GM21825 (cell line): ENCODE results near the gene MAP3K6.
A peak's percentile ranks its signal among the peaks of the same experiment; 100 is the strongest.

Experiments used
- ATAC-seq: cut with Tn5 transposase; IDR thresholded peaks from one replicate; pipeline ENCODE4 v1.9.1; 2021; ENCODE audit warnings: mild to moderate bottlenecking, moderate library complexity; ENCODE audit not compliant: unreplicated experiment

MAP3K6 gene

DNA sequence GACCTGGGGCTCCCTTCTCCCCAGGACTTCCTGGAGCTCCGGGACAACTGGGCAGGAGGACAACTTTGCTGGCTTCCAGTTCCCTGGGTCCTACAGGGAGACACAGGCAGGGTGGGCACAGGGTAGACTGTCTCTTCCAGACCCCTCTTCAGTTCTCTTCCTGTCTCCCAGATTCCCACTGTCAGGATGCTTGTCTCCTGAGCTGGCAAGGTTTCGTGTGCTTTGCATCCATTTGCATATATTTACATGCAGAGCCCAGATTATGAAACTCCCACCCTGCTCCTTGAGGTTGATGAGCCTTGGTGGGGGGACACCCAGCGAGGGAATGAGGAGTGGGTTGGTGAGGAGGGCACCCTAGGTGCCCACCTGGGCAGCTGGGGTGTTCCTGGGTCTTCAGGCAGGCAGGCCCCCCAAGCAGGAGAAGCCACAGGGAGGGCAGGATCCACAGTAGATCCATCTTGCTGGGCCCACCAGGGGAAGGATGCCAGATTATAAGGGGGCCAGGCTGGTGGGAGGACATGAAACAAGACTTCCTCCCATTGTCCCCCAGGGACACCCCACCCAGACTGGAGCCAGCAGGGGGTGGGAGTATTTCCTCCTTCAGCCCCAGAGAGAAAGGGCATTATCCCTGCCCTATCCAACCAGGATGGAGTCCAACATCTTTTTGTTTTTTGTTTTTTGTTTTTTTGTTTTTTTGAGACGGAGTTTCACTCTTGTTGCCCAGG is 7.8 kb upstream of the MAP3K6 start, which contains the start of gene FCN3:
FCN3 (minus strand) TSS at position 463 of the 725 bp plus-strand sequence; CDS start at position 457, 6 bp downstream.
- ATAC-seq = no peak

DNA sequence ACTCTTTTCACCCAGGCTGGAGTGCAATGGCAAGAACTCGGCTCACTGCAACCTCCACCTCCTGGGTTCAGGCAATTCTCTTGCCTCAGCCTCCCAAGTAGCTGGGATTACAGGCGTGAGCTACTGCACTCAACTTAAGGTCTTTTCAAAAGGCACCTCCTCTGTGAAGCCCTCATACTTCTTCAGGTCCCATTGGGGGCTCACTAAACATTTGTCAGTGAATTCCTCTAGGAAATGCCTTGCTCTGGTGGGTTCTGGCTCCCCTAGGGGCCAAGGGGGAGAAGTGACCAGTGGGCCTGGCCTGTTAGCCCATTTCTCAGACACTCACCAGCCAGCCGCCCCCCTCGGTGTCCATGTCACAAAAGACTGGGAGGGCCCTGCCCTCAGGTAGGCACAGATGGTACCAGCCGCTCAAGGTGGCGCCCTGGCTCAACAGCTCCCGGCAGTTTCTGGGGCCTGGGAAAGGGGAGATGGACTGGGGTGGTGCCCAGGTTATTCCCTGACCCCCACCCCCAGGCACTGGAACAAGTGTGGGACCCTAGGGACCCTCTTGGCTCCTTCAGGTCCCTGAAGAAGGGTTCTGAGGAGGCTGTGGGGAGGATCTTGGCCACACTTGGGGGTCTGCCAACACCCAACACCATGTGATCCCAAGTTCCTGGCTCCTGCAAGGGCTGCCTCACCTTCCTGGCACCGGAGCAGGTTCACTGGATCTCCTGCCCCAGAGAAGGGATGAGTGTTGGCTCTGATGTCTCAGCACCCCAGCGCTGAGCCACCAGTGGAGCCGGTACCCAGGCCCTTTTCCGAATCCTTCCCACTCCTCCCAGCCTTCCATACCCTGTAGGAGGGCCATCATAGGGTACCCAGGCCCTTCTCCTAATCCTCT is 6.3 kb upstream of the MAP3K6 start:
- ATAC-seq = no peak

DNA sequence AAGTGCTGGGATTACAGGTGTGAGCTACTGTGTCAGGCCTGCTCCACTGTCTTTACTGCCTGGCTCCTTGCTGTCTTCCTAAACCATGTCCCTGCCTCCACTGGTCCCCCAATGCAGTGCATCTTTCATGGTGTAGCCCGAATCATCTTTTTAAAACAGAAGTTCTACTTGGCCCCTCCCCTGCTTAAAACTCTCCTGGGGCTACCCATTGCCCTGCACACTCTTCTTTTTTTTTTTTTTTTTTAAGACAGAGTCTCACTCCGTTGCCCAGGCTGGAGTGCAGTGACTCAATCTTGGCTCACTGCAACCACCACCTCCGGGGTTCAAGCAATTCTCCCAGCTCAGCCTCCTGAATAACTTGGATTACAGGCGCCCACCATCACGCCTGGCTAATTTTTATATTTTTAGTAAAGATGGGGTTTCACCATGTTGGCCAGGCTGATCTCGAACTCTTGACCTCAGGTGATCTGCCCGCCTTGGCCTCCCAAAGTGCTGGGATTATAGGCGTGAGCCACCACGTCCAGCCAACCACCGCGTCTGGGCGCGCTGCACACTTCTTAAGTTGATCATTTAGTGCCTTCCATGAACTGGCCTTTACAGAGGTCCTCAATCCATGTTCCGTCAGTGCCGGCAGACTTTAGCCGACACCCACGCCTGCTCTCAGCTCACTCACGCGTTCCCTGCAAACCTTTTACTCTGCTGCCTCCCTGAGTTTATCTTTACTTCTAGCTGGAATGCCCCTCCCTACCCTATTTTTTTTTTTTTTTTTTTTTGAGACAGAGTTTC is 5.5 kb upstream of the MAP3K6 start:
- ATAC-seq = no peak

DNA sequence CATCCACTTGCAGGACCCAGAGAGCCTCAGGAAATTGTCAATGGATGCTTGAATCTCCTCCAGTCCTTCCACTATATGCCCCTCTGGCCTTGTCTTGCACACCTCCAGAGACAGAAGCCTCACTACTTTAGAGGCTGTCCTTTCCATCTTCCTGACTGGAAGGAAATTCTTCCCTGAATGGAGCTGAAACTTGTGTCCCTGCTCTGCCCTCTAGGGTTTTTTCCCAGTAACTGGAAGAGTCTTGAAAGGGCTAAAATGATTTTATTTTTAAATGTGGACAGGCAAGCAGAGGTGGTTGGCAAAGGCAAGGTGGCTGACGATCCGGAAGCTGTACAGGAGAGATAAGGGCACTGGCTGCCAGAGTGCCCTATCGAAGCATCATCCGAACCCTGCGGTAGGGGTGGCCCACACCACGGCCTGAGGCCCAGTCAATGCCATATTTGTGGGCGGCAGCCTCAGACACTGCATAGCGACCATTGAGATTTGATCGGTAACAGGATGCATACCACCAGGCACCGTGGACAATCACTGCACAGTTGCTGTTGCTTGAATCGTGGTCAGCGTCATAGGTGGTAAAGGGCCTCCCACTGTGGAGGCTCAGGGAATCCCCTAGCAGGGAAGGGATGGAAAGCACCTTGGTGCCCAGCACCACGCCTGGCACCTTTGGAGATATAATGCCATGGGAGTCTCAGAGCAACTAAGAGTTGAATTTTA is 2.3 kb upstream of the MAP3K6 start:
- ATAC-seq = no peak

DNA sequence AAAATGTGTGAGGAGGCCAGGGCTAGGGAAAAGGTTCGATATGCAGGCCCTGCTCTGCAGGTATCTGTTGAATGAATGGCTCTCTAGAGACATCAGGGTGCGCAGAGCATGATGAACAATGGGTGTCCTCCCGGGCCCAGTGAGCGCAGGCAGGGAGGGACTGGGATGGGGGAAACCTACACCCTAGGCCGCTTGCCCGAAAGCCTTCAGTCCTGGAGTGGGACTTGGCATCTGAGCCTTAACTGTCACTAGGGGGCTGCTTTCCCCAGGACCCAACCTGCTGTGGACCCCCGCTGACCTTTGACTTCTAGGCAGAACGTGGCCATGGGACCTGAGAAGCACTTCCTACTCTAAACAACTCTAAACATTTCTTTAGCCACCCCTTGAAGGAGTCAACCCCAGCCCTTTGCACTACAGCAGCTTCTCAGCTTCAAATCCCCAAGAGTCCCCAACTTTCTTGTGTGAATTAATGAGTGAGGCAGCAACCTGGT is 444 bp upstream of the MAP3K6 start:
- no peak for ATAC-seq

DNA sequence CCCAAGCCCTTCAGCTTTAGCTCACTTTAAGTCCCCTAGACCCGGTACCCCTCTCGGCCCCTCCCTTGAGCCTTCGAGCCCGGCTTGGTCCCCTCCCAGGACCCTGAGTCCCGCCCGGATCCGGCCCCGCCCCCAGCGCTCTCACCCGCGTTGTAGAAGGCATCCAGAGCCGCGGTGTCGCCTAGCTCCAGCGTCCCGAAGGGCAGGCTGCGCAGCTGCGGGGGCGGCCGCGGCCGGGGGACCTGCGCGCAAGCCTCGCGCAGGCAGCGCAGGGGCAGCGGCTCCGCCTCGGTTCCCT is 699 bp downstream of the MAP3K6 start:
- ATAC-seq = peak; percentile 35

DNA sequence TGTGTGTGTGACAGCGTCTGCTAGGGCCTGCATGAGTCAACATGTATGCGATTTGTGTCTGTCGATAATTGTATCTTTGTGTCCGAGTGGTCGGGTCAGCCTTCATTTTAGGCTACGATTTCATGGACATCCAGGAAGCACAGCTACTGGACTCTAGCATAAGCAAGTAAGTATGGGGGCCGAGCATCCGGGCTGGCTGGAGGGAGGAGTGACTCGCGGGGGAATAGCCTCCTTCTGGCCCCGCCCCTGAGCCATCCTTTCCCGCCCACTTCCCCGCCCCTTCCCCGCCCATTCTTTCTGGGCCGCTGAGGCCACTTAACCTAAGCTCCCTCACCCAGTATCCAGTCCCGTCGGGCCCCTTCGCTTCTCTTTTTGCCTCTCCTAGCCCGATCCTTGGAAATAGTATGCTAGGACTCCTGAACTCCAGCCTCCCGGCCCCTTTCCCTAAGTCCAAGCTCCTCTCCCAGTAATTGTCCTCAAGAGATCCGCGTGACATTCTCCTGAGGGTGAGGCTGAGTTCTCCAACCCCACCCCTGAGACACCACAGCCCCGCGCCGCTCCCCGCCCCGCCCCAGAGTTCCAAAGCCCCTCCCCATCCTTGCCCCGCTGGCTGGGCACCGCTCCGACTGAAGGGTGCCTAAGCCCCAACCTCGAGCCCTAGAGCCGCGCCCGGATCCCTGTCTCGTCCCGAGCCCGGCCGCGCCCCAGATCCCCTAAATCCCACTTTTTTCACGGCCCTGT is 1.2 kb downstream of the MAP3K6 start:
- peak; percentile 35 for ATAC-seq

DNA sequence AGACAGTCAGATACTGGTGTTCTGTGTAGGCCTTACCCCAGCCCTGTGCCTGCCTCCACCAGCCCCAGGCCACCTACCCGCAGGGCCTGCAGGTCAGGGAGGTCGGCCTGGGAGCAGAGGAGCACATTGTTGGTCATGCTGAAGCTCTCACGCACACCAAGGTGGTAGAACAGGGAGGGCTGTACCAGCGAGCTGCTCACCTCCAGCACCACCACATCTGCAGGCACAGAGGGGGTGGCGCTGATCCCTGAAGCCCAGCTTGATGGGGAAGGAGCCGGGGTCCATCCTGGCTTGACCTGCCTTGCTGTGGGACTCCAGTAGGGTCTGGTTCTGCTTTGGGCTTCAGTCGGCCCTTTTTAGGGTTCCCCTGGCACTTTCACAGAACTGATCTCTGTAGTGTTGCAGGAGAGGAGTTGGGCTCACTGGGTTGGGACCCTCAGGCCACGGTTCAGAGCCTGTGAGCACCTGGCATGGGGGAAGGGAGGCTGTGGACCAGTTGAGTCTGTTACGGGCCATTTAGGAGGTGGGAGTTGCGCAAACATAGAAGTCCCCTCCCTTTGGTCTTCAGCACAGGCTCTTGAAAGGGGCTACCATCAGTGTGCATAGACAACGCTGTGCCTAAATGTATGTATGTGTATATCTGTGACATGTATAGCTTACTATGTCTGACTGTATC is 1.9 kb downstream of the MAP3K6 start:
- no peak for ATAC-seq

DNA sequence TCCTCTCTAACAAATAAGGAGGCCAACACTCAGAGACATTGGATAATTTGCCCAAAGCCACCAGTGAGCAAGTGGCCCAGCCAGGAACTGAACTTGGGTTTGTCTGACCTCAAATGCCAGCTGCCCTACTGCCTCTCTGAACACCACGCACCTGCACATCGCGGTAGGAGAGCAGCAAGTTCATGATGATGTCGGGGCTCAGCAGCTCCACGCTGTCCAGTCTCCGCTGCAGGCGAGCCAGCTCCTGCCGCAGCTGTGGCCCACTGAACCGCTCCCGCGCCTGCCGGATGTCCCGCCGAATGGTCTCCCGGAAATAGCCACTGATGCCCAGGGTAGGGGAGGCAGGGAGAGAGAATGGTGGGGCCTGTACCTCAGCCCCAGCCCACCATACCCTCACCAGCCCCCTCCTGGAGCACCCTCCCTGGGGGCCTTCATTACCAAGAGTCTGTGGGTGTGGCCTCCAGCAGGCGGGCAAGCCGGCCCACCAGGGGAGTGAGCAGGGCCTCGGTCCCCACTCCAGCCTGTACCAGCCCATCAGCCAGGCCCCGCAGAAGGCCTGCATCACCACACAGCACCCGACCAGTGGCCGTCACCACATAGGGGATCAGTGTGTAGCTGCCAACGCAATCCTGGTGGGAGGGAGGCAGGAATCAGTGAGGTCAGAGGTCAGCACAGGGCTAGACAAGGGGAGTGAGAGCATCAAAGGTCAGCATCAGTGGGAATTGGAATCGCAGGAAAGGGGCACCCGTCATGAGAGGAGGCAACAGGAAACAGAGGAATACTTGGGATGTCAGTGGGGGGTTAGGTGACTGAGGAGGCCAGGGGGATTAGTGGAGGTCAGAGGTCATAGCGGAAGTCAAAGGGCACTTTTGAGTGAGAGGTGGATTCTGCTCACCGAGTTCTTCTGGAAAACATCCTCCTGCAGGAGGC is 2.7 kb downstream of the MAP3K6 start:
- no peak for ATAC-seq

DNA sequence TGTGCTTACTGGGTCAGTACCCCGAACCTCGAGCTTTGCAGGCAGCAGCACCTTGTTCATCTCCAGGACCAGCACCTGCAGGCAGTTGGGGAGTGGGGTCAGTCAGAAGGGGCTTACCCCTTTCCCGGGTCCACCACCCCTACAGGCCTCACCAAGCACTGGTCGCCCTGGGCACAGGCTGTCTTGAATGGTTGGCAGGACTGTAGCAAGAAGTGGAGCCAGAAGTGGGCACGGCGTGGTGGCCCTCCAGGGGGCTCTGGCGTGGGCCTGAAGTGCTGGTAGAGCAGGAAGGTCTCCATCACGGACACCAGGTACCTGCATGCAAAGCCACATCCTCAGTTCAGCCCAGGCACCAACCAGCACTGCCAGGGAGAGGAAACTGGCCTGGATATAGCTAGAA is 5.2 kb downstream of the MAP3K6 start:
- ATAC-seq = no peak

DNA sequence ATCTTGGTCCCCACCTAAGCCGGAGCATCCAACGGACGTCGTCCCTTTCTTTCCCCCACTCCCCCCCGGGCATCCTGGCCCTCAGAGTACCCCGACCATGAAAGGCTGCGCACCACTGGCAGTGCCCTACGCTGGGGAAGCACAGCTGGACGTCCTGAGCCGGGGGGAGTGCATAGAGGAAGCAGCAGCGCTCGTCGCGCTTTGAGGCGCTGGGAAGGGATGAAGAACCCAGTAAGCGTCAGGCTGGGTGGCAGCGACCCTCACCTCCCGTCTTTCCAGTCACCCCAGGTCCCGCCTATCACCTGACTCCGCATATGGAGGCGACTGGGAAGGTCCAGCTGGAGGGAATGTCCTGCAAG is 5.7 kb downstream of the MAP3K6 start:
- no peak for ATAC-seq

DNA sequence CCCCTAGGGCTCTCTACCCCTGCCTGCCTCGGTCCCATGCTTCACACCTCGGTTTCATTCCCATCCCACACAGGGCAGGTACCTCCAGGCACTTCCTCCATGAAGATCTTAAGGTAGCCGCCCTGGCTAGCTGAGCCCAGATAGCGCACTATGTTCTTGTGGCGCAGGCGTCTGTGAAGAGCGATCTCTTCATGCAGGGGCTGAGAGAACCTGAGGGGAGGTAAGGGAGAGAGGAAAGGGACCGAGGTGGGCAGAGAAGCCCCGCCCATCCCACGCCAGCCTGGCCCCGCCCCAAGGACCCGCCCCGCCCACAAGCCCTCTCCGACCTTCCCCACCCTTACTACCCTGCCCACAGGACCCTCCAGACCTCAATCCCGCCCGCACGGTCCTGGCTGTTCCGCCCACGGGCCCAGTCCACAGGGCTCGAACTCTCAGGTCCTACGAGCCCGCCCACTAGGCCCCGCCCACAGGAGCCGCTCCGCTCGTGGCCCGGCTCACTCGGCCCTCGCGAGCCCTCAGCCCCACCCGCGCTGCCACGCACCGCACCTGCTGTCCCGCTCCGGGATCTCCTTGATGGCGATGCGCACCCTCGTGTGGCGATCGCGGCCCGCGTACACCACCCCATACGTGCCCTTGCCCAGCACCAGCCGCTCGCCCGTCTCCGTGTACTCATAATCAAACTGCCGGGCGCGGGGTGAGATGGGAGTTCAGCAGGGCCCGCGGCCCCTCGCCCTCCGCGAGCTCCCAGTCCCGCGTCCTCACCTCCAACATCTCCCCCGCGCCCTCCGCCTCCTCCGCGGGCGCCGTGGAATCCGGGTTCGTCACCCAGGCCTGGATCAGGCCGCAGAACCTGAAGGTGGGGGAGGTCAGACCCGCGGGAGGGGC is 6.4 kb downstream of the MAP3K6 start:
- no peak for ATAC-seq

DNA sequence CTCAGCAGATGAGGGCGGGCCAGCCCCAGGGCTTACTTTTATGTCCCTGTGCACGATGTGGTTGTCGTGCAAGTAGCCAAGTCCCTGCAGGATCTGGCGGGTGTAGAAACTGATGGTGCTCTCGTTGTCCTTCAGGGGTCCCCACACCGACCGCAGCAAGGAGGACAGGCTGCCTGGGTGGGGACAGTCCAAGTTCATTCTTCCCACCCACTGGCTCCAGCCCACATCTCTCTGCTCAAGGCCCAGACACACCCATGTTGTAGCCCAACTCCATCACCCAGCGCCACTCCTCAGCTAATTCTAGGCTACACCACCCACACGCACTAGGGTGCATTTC is 7.0 kb downstream of the MAP3K6 start:
- no peak for ATAC-seq

DNA sequence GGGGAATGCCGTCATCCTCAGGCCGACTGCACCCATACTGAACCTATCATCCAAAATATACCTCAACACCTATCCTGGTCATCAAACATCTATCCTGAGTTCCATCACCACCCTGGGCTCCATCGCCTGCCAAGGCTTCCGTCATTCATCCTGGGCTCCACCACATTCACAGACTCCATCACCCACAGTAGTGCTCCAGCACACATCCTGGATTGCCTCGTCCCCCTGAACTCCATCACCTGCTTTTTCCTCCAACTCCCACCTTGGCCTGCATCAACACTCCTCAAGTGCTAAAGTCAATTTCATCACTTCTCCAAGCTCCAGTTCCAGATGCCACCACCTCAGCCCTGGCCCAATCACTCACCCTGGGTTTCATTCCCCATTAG is 7.8 kb downstream of the MAP3K6 start:
- no peak for ATAC-seq

DNA sequence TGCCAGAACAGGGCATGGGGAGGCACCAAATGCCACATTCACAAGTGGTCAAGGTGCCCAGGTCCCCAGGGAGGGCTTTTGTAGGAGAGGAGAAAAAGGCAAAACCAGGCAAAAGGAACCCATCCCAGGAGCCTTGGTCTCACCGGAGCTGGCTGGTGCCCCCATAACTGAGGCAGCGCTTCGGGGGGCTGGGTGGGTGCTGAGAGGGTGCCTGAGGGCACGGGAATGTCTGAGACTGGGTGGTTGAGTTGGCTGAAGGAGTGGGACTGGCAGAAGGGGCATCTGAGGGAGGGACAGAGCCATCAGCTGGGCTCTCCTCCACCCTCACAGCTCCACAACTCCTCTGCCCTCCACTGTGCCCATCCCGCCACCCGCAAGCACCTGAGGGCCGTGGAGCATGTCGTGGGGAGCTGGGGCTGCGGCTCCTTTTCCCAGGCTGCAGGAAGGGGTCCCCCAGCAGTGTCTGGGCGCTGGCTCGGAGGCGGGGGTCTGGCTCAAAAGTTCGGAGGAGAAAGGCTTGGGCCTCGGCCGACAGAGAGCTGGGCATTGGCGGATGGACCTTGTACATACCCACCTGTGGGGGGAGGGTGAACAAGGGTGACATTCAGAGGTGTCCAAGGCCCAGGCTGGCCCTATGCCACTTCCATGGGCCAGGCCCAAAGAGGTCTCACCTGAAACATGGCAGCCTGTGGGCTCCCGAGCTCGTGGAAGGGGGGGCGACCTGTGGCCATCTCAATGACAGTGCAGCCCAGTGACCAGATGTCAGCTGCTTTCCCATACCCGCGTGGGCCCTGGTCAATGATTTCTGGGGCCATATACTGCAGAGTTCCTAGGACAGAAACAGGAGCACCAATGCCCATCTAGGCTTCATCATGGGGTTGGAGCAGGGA is 8.5 kb downstream of the MAP3K6 start:
- no peak for ATAC-seq

DNA sequence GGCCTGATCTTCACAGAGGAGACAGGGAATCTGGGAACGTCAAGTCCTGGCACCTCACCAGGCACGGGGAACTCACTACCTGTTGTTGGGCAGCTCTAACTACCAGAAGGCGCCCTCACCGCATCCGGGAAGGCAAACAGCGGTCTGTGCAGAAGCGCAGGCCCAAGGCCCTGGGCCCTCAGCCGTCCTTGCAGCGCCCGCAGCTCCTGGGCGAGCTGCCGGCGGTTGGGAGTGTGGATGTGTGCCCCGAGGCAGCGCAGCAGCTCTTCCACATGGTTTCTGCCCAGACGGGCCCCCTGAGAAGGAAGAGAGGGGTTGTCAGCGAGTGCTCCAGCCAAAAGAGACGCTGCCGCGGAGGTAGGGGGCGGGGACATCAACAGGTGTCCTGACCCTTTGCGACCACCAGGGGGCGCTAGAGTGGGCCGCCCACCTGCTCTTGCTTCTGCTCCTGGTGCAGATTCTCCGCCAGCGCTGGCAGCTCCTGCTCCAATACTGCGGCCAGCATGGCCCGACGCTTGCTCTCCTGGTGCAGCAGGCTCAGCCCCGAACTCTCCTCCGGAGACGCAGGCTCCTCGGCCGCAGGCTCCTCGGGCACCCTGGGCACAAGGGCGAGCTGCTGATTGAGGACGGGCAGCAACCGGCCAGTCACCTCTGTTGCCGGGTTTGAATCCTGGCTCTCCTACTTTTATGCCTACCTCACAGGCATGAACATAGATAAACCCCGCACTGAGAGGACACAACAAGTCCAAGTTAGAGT is 9.3 kb downstream of the MAP3K6 start:
- peak; percentile 39 for ATAC-seq
